OCI-LY3 (cell line): ENCODE results near the gene ANKRD26.

ENCODE experiments used
- EZH2phosphoT487 ChIP-seq: fragments of 200-600 bp; shearing (Covaris generic); IDR thresholded peaks from 2 replicates; pipeline ENCODE4 v1.6.1; 2018; ENCODE audit warnings: antibody characterized with exemption, mixed run types, low read depth
- TF ChIP-seq, protein P1 (sequence below): fragments of 200-600, 300-600 bp; sonication (generic); IDR thresholded peaks from 2 replicates; pipeline ENCODE4 v1.5.1; 2014; ENCODE audit warnings: antibody characterized with exemption, low read length, low read depth

DNA sequence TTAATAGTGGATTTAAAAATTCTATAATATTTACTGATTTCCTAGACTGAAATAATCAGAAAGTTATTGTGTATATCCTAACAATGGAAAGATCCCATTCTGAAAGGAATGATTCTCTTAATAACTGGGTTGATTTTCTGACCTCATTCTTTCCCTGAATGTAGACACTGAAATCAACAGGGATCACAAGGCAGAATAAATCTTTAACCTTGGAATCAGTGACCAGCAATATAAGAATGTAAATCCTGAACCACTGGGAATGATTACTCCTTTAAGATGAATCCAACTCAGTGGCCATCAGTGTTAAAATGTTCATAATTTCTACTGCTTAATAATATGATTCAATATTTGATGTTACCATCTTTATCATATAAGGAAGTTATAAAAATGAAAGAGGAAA is 47.6 kb downstream of the ANKRD26 start:
- TF ChIP-seq, protein P1, sequence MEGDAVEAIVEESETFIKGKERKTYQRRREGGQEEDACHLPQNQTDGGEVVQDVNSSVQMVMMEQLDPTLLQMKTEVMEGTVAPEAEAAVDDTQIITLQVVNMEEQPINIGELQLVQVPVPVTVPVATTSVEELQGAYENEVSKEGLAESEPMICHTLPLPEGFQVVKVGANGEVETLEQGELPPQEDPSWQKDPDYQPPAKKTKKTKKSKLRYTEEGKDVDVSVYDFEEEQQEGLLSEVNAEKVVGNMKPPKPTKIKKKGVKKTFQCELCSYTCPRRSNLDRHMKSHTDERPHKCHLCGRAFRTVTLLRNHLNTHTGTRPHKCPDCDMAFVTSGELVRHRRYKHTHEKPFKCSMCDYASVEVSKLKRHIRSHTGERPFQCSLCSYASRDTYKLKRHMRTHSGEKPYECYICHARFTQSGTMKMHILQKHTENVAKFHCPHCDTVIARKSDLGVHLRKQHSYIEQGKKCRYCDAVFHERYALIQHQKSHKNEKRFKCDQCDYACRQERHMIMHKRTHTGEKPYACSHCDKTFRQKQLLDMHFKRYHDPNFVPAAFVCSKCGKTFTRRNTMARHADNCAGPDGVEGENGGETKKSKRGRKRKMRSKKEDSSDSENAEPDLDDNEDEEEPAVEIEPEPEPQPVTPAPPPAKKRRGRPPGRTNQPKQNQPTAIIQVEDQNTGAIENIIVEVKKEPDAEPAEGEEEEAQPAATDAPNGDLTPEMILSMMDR, result no peak
- no peak for TF ChIP-seq EZH2phosphoT487
